Neutrophil (primary cell): ENCODE data around the gene NRDE2.

Experiments
- H3K27ac ChIP-seq: fragments of 200-600 bp; sonication (generic); 2 replicates; pipeline ENCODE4 v1.5.1; 2016; ENCODE audit warnings: mild to moderate bottlenecking, moderate library complexity
- H3K27me3 ChIP-seq: fragments of 200-600 bp; sonication (generic); 2 replicates; pipeline ENCODE4 v1.6.0; 2016; ENCODE audit warnings: mild to moderate bottlenecking
- H3K36me3 ChIP-seq: fragments of 200-600 bp; sonication (generic); 2 replicates; pipeline ENCODE4 v1.5.1; 2017
- H3K4me1 ChIP-seq, 2 experiments: fragments of 200-600 bp in 1 of 2; sonication (generic) in 1 of 2; 1 replicate in 1 of 2; 2 replicates in 1 of 2; pipeline versions ENCODE4 v1.5.1 to v1.6.1; 2013 to 2016; ENCODE audit warnings: low read depth in 1 of 2, low read length in 1 of 2, mild to moderate bottlenecking in 1 of 2, moderate library complexity in 1 of 2; ENCODE audit not compliant: control insufficient read depth in 1 of 2, insufficient read depth in 1 of 2
- H3K4me3 ChIP-seq, 2 experiments: fragments of 200-600 bp in 1 of 2; sonication (generic) in 1 of 2; 1 replicate in 1 of 2; 2 replicates in 1 of 2; pipeline ENCODE4 v1.5.1; 2013 to 2016; ENCODE audit warnings: low read depth in 1 of 2, low read length in 1 of 2, mild to moderate bottlenecking in 1 of 2, moderate library complexity in 1 of 2
- H3K9me3 ChIP-seq: fragments of 200-600 bp; sonication (generic); 2 replicates; pipeline ENCODE4 v1.5.1; 2016
- TF ChIP-seq, protein P1 (sequence below): fragments of 200-600 bp; sonication (generic); IDR thresholded peaks from 2 replicates; pipeline ENCODE4 v1.5.1; 2016; ENCODE audit warnings: antibody characterized with exemption

The NRDE2 gene

DNA sequence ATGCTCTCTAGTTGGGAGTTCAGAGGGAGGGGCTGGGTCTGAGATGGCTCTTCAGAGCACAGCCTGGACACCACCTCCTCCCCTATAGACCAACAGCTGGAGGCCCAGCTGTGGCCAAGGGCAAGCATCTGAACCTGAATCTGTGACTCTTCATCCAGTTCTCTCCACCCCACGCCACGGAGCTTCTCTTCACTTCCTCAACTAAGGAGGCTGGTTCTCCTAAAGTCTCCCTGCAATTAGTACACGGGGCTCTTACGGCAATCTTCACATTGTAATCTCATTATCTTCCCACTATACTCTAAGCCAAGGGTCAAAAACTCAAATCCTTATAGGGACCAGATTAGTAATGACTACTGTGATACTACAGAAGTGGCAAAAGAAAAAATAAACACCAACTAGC is 9.8 kb downstream of the NRDE2 start:
- Histone ChIP-seq H3K4me1 (peaks cover 14 to 25% of the 10 kb centered on the region in 2 experiments), H3K9me3 (no peaks in the 10 kb centered on the region), H3K36me3 (no peaks in the 10 kb centered on the region), H3K27ac (no peak overlapping the region), H3K4me3 (no peak overlapping the region), H3K27me3 (no peaks in the 10 kb centered on the region)
- TF ChIP-seq, protein P1, sequence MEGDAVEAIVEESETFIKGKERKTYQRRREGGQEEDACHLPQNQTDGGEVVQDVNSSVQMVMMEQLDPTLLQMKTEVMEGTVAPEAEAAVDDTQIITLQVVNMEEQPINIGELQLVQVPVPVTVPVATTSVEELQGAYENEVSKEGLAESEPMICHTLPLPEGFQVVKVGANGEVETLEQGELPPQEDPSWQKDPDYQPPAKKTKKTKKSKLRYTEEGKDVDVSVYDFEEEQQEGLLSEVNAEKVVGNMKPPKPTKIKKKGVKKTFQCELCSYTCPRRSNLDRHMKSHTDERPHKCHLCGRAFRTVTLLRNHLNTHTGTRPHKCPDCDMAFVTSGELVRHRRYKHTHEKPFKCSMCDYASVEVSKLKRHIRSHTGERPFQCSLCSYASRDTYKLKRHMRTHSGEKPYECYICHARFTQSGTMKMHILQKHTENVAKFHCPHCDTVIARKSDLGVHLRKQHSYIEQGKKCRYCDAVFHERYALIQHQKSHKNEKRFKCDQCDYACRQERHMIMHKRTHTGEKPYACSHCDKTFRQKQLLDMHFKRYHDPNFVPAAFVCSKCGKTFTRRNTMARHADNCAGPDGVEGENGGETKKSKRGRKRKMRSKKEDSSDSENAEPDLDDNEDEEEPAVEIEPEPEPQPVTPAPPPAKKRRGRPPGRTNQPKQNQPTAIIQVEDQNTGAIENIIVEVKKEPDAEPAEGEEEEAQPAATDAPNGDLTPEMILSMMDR, result no peak

DNA sequence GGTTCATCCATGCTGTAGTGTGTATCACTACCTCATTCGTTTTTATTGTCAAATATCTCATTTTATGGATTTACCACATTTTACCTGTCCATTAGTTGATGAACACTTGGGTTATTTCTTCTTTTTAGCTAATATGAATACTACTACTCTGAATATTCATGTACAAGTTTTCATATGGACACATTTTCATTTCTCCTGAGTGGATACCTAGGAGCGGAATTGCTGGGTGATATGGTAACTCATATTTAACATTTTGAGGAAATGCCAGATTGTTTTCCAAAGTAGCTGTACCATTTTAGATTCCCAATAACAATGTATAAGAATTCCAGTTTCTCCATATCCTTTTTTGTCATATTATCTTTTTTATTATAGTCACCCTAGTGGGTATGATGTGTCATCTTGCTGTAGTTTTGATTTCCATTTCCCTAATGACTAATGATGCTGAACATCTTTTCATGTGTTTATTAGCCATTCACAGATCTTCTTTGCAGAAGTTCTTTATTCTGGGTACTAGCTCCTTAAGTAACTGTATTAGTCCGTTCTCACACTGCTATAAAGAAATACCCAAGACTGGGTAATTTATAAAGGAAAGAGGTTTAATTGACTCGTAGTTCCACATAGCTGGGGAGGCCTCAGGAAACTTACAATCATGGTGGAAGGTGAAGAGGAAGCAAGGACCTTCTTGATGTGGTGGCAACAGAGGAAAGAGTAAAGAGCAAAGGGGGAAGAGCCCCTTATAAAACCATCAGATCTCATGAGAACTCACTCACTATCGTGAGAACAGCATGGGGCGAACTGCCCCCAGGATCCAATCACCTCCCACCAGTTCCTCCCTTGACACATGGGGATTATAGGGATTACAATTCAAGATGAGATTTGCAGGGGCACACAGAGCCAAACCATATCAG is 11.9 kb downstream of the NRDE2 start:
- Histone ChIP-seq H3K27ac (no peak overlapping the region), H3K9me3 (no peaks in the 10 kb centered on the region), H3K36me3 (no peaks in the 10 kb centered on the region), H3K4me3 (no peak overlapping the region), H3K27me3 (no peaks in the 10 kb centered on the region), H3K4me1 (peaks cover 22 to 32% of the 10 kb centered on the region in 2 experiments)
- TF ChIP-seq, protein P1, result no peak

DNA sequence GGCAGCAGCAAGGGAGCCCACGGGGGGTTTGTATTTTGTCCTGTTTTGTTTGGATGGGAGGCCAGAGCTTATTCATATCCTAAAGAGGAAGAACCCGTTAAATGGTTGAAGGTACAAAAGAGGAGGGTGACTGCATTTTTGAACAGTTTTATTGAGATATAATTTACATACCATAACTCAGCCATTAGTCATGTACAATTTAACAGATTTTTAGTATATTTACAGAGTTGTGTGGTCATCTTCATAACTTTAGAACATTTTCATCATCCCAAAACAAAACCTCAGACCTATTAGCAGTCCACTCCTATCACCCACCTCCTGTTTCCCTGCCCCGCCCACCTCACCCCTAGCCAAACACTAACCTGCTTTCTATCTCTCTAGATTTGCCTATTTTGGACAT is 12.6 kb downstream of the NRDE2 start:
- Histone ChIP-seq H3K36me3 (peaks cover 5% of the 10 kb centered on the region), H3K4me3 (no peak overlapping the region), H3K4me1 (peaks cover 22 to 28% of the 10 kb centered on the region in 2 experiments), H3K27me3 (no peaks in the 10 kb centered on the region), H3K27ac (no peak overlapping the region), H3K9me3 (no peaks in the 10 kb centered on the region)
- TF ChIP-seq, protein P1, result no peak

DNA sequence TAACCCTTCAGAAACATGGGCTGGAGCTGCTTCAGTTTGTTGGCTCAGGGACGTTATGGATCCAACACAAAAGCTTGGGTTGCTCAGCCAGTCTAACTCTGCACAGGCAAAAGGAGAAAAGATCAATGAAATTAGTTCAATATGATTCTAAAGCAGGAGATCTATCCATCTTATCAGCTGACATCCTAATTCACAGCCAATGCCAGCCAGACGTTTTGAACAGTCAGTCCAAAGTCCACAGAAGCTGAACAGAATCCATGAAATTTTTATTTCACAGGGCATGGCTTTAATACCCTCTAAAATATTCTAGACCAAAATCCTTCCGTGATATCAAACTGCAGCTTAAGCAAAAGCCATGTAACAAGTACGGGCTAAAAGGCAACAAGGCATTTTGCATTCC is 13.7 kb downstream of the NRDE2 start:
- TF ChIP-seq, protein P1, result no peak
- peaks cover 16% of the 10 kb centered on the region for H3K36me3 ChIP-seq

DNA sequence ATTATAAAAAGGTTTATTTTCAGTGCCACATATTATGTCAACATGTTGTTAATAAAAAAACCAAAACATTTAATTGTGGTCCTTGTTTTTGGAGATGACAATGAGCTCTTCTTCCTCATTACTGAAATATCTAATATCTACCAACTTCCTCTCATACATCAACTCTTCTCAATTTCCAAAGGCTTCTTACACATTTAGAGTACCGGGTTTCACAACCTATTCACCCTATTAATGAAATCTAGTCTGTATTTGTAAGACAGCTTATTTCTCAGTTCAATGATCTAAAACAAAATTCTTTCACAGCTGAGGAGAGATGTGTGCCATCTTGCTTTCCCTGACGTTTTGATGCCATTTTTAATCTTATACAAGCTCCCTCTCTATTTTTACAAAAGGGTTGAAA is 14.5 kb downstream of the NRDE2 start:
- Histone ChIP-seq H3K4me1 (peaks cover 22 to 28% of the 10 kb centered on the region in 2 experiments), H3K27ac (peak overlapping the region; percentile 80), H3K4me3 (no peak overlapping the region), H3K9me3 (no peaks in the 10 kb centered on the region), H3K36me3 (peaks cover 20% of the 10 kb centered on the region), H3K27me3 (no peaks in the 10 kb centered on the region)
- TF ChIP-seq, protein P1, result no peak

More for the DNA sequence above, 13.7 kb downstream of the NRDE2 start:
- no peak overlapping the region for H3K4me3 ChIP-seq
- H3K9me3 ChIP-seq, result no peaks in the 10 kb centered on the region
- H3K4me1 ChIP-seq, result peaks cover 22 to 28% of the 10 kb centered on the region in 2 experiments
- H3K27me3 ChIP-seq, result no peaks in the 10 kb centered on the region
- peak overlapping the region; percentile 80 for H3K27ac ChIP-seq
